GM19351 (cell line): Measurements from ENCODE around the gene PEX11G.
"Not testable (repeated sequence)": the region's sequence is repeated elsewhere in the genome, so short reads cannot be mapped to it uniquely, and the experiment has no call there.

ENCODE experiments used
- ATAC-seq: cut with Tn5 transposase; IDR thresholded peaks from one replicate; pipeline ENCODE4 v1.9.1; 2021; ENCODE audit warnings: mild to moderate bottlenecking, moderate library complexity; ENCODE audit not compliant: unreplicated experiment

Gene PEX11G

GRCh38 chr19:7441468-7442146 is 47.2 kb downstream of the PEX11G start:
- no peak for ATAC-seq

- no peak for ATAC-seq
These were observed 48.5 kb downstream of the PEX11G start for GRCh38 chr19:7440188-7440975.

- no peak for ATAC-seq
These were observed 53.2 kb downstream of the PEX11G start for GRCh38 chr19:7435586-7435985.

DNA sequence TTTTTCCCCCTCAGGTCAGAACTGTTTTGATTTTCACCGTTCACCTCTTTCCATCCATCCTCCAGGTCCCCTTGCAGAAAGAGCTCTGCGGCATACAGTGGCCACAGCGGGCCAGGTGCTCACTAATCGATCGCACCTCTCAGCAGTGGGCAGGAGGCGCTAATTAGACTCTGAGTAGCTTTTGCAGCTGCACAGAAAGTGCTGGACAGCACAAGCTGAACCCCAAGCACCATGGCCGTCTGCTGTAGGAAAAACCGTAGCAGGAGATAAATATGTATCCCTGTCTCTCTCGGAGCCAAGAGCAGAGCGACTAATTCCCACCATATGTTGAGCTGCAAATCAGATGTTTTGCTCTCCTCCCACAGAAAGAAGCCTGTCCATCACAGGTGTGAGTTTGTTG is 54.4 kb downstream of the PEX11G start:
- no peak for ATAC-seq

GRCh38 chr19:7433456-7433855 is 55.4 kb downstream of the PEX11G start:
- ATAC-seq: not testable (repeated sequence)

- no peak for ATAC-seq
These were observed 59.1 kb downstream of the PEX11G start for GRCh38 chr19:7429638-7430282.

DNA sequence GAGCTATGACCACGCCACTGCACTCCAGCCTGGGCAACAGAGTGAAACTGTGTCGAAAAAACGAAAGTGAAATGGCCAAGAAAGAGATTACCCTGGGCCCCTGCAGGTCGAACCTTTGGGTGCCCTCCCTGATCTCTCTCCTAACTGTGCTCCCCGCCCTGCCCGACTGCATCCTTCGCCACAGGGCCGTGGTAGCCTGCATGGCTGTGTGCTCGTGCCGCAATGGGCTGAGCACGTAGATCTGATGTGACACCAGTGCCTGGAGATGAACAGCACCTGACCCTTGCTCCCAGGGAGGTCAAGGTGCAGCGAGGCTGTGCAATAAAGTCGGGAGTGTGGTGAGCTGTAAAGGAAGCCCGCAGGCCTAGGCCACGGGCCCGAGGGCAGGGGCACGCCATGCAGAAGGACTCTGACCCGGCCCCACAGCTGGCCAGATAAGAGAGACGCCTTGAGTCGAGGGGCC is 60.2 kb downstream of the PEX11G start:
- ATAC-seq: no peak

- ATAC-seq: no peak
These were observed 60.9 kb downstream of the PEX11G start for GRCh38 chr19:7427944-7428343.

GRCh38 chr19:7426986-7427385 is 61.8 kb downstream of the PEX11G start:
- no peak for ATAC-seq
